ENCODE measurements around the gene OMA1.
"Not testable (repeated sequence)": the region's sequence is repeated elsewhere in the genome, so short reads cannot be mapped to it uniquely, and the experiment has no call there.

The OMA1 gene

DNA sequence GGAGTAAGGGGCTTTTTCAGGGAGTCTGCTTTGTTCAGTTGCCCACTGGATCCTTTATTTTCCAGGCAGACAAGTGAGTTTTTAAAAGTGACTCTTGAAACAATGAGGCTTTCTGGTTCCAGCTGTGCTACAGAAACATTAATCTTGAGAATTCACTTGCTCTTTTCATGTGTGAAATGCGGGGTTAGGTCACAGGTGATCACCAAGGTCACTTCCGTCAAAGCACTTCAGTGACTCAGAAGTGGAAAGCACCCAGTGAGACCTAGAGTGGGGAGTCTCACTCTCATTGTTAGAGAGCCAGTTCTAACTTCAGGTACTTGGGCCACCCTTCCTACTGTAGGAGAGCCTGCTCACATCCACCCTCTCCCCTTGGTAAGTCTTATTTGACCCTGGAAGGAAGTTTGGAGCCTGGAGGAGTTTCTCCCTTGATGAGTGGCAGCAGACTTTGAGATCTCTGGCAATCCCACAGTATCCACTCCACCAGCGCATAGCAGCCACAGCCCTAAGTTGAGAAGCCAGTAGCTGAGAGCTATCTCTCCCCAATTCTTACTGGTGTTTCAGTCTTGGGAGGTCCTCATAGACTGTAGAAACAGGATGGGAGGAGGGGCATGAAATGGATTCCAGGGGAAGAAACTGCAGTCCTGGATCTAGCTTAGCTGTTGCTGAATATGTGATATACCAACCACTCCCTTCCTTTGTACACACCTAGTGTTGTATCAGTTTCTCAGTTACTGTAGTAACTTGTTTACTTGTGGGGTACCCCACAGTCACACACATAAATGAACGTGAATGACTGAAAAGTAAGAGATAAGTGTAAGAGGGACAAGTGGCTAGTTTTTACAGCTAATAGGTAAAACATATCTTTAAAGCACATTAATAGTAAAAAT lies 27.4 kb upstream of the OMA1 start:
- DNase-seq = no peak

GRCh38 chr1:58573138-58573537 lies 26.6 kb upstream of the OMA1 start:
- no peak for DNase-seq

GRCh38 chr1:58572690-58573089 lies 26.2 kb upstream of the OMA1 start:
- DNase-seq = peak; percentile 66

- peak; percentile 20 for DNase-seq
Measured at GRCh38 chr1:58571616-58572015, 25.1 kb upstream of the OMA1 start.

GRCh38 chr1:58570817-58571216 lies 24.3 kb upstream of the OMA1 start:
- DNase-seq = no peak

DNA sequence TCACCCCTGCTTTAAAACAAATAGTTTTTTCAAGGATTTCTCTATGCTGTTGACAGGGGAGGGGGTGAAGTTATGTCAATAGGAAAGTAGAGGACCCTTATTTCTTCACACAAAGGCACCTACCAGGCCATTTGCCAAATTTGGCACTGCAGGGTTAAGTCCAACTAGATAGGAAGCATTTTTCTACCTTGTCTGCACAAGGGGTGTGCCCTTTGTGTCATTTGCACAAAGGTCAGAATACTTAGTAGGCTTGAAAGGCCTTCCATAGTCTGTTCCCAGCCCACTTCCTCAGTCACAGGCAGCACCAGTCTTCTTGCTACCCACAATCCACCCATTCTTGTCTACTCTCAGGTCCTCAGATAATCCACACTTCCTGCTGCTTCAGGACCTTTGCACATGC lies 23.6 kb upstream of the OMA1 start:
- DNase-seq = no peak

- no peak for DNase-seq
Measured at GRCh38 chr1:58568911-58569310, 22.4 kb upstream of the OMA1 start.

GRCh38 chr1:58568271-58568860 lies 21.8 kb upstream of the OMA1 start:
- DNase-seq = no peak

GRCh38 chr1:58566339-58566738 lies 19.8 kb upstream of the OMA1 start:
- DNase-seq = no peak

- DNase-seq = not testable (repeated sequence)
Measured at GRCh38 chr1:58563715-58564114, 17.2 kb upstream of the OMA1 start.

GRCh38 chr1:58561633-58562032 lies 15.1 kb upstream of the OMA1 start:
- no peak for DNase-seq

GRCh38 chr1:58555393-58555792 lies 8.9 kb upstream of the OMA1 start:
- DNase-seq = no peak

GRCh38 chr1:58551186-58552140 lies 4.9 kb upstream of the OMA1 start:
- DNase-seq = peak; percentile 40

GRCh38 chr1:58549291-58549690 lies 2.8 kb upstream of the OMA1 start:
- DNase-seq = not testable (repeated sequence)

DNA sequence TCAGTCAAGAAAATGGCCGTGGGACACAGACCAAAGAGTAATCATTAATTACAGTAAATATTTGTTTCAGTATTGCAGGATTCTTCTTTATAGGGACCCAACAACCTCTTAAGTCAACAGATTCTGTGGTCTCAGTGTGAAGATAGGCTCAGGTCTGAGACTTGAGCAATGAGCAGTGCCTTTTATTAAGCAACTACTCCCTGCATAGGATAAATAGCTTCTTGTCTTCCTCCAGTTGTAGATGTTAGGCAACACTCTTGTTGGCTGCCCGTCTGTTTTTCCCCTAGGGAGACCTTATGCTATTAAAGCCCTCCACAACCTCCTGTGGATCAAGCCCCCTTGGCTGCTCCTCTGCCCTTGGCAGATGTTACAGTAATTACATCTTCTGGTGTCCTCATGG lies 1.8 kb upstream of the OMA1 start:
- DNase-seq = peak; percentile 80

DNA sequence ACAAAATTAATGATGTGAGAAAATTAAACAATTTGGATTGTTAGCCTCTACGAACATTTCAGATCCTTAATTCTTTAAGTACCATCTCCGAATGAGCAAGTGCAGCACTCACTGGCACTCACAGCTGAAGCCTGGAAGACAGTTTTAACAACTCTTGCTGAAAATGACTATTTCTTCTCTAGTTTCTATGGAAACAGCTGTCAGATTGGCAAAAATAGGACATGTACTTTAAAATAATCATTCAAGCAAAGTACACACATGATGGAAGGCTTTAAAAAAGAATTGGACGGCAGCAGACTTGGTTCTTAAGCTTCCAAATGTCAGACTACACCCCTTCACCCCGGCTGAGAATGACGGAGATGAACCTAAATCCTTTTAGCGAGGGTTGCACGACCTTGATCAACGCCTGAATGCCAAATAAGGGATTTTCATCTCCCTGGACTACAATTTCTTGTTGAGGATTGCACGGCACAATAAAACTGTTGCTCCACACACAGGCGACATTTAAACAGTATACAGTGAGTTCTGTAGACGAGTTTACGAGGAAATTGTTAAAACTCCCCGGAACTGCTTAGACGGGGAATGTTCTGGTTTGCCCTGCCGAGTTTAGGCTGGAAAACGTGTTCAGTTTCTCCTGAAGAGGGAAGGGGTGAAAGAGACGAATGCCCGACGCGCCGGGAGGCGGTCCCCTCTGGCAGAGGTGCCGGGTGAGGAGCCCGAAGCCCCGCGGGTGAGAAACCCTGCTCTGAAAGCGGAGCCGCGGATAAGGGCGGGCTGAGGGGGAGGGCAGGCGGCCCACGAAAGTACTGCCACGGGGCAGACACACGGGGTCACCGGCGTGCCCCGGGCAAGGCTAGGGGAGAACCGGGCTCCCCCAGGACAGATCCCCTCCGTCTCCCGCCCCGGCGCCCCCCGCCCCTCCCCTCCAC lies 671 bp downstream of the OMA1 start:
- DNase-seq = peak; percentile 80

DNA sequence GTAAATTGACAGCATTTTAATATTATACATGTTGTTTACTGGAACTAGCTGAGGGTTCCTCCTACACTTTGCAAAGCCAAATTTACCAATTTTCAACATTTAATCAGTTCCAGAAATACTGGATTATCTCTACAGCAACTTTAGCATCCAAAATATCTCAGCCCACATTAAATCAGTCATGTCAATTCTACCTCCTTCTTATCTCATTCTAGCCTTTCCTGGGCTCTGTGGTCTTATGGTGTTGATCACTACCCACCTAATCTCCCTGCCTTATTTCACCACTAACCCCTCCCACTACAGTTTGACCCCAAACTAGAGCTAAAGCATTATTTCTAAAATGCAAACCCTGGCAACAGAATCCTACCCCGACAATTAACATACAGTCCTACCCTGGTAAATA lies 3.3 kb downstream of the OMA1 start:
- no peak for DNase-seq

GRCh38 chr1:58539553-58539952 lies 7.0 kb downstream of the OMA1 start:
- no peak for DNase-seq

DNA sequence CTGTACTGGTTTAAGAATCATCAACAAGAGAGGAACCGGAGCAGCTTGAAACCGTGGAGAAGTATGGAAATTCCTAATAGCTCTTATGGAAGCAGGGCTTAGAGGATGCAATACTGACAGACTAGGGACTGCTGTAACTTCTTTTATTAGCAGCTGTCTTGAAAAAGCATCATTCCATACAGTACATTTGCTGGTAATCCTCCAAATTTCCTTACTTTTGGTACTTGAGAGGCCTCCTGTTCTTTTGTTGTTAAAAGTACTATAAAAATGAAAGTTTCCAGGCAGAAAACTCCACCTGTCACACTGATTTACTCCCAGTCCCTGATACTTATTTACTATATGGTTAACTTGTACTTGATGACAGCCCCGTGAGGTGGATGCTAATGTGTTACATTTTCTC lies 7.7 kb downstream of the OMA1 start:
- no peak for DNase-seq

GRCh38 chr1:58531842-58532241 lies 14.7 kb downstream of the OMA1 start:
- not testable (repeated sequence) for DNase-seq

DNA sequence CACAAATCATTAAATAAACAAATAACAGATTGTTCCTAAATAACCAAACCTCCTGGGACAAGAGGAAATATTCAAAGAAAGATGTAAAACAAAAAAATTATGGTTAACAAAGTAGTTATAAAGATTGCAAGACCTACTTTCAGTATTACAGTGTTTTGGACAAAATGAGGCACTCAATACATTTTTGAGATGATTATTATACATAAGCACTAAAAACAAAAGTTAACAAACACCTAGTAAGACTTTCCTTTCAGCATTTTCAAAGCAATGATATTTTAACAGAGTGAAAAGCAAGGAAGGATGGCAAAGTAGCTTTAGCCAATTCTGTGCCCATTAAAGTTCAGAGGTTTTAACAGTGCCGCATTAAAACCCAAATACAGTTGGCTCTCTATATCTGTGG lies 17.2 kb downstream of the OMA1 start:
- no peak for DNase-seq

GRCh38 chr1:58528518-58528917 lies 18.0 kb downstream of the OMA1 start:
- DNase-seq = peak; percentile 28

Measured in NCI-H2171 treated with DMSO at 0.1 percent for 48 hours (cell line).